Mucosa of stomach (tissue), 1 donor: ENCODE measurements around the gene IGSF8.
A peak's percentile ranks its signal among the peaks of the same experiment; 100 is the strongest.

ENCODE experiments used
- H3K27me3 ChIP-seq: one replicate; pipeline ENCODE4 v1.7.0; 2013; ENCODE audit warnings: mild to moderate bottlenecking, low read length; ENCODE audit not compliant: control insufficient read depth, insufficient read depth
- H3K36me3 ChIP-seq: one replicate; pipeline ENCODE4 v1.7.0; 2013; ENCODE audit warnings: low read length; ENCODE audit not compliant: control insufficient read depth, insufficient read depth
- H3K4me1 ChIP-seq: one replicate; pipeline ENCODE4 v1.7.0; 2013; ENCODE audit warnings: mild to moderate bottlenecking, low read length; ENCODE audit not compliant: control insufficient read depth, insufficient read depth
- H3K4me3 ChIP-seq: one replicate; pipeline ENCODE4 v1.7.0; 2013; ENCODE audit warnings: low read length
- H3K9ac ChIP-seq: one replicate; pipeline ENCODE4 v1.7.0; 2013; ENCODE audit warnings: mild to moderate bottlenecking, low read length, moderate library complexity
- H3K9me3 ChIP-seq: one replicate; pipeline ENCODE4 v1.7.0; 2013; ENCODE audit warnings: mild to moderate bottlenecking, low read length, moderate library complexity; ENCODE audit not compliant: control insufficient read depth
- donor health status: Pancreatic carcinoma.

IGSF8 gene

GRCh38 chr1:160080381-160081100 lies 17.9 kb downstream of the IGSF8 start:
- peaks cover 11% of the 10 kb centered on the region for H3K4me1 ChIP-seq
- H3K4me3 ChIP-seq: no peak overlapping the region
- peaks cover 64% of the 10 kb centered on the region for H3K27me3 ChIP-seq
- H3K36me3 ChIP-seq: no peaks in the 10 kb centered on the region
- no peak overlapping the region for H3K9ac ChIP-seq
- H3K9me3 ChIP-seq: no peaks in the 10 kb centered on the region

GRCh38 chr1:160079448-160079847 lies 19.0 kb downstream of the IGSF8 start:
- H3K36me3 ChIP-seq: no peaks in the 10 kb centered on the region
- no peak overlapping the region for H3K4me3 ChIP-seq
- no peaks in the 10 kb centered on the region for H3K9me3 ChIP-seq
- H3K27me3 ChIP-seq: peaks cover 65% of the 10 kb centered on the region
- no peak overlapping the region for H3K9ac ChIP-seq
- peaks cover 10% of the 10 kb centered on the region for H3K4me1 ChIP-seq

DNA sequence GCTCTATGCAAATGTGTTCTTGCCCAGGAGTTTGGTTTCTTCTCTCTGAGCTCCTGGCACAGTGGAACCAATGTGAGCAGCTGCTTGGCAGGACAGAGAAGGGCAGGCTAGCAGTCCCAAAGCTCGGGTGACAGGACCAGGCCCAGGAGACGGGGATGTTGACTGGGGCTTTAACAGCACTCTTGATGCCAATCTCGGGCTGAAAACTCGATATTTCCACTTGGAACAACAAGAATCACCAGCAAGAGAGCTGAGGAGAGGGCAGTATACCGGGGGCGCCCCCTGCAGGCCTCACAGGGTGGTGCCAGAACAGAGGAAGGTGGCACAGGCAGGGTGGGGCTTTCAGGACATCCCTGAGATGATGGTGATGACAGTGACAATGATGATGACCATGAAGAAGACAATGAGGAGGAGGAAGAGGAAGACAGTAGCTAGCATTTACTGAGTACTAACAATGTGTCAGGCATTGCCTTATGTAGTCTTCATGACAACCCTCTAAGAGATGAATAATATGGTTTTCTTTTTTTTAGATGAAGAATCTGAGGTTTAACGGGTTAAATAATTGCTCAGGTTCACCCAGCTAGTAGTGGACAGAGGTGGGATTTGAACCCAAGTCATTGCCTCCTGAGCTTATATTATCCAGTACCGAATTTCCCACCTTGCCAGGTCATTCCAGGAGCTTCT lies 19.8 kb downstream of the IGSF8 start:
- peaks cover 2% of the 10 kb centered on the region for H3K4me1 ChIP-seq
- no peak overlapping the region for H3K9ac ChIP-seq
- peaks cover 61% of the 10 kb centered on the region for H3K27me3 ChIP-seq

DNA sequence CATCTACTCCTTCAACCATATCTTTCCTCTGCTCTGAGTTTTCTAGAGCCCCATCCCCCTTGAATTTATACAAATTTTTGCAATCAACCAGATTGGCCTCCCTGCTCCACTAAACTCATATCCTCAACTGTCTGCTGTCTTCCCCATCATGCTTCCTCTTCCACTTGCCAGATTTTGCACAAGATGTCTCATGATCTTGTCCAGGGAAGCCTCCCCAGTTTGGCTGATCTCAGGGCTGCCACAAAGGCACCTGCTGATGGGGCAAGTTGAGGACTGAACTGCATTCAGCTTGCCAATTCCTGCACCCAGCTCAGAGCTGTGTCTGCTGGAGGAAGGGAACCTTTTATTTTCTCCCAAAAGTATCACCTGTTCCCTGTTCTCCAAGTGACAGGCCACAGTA lies 20.9 kb downstream of the IGSF8 start:
- Histone ChIP-seq H3K4me1 (no peaks in the 10 kb centered on the region), H3K4me3 (no peak overlapping the region), H3K9me3 (no peaks in the 10 kb centered on the region), H3K36me3 (no peaks in the 10 kb centered on the region), H3K9ac (no peak overlapping the region), H3K27me3 (peaks cover 49% of the 10 kb centered on the region)

More for the DNA sequence above, 19.8 kb downstream of the IGSF8 start:
- Histone ChIP-seq H3K9me3 (no peaks in the 10 kb centered on the region), H3K36me3 (no peaks in the 10 kb centered on the region), H3K4me3 (no peak overlapping the region)

- H3K9ac ChIP-seq: no peak overlapping the region
- H3K4me1 ChIP-seq: no peaks in the 10 kb centered on the region
- H3K27me3 ChIP-seq: peaks cover 43% of the 10 kb centered on the region
- no peaks in the 10 kb centered on the region for H3K36me3 ChIP-seq
- no peaks in the 10 kb centered on the region for H3K9me3 ChIP-seq
- no peak overlapping the region for H3K4me3 ChIP-seq
These were observed 22.1 kb downstream of the IGSF8 start for GRCh38 chr1:160076295-160076694.

DNA sequence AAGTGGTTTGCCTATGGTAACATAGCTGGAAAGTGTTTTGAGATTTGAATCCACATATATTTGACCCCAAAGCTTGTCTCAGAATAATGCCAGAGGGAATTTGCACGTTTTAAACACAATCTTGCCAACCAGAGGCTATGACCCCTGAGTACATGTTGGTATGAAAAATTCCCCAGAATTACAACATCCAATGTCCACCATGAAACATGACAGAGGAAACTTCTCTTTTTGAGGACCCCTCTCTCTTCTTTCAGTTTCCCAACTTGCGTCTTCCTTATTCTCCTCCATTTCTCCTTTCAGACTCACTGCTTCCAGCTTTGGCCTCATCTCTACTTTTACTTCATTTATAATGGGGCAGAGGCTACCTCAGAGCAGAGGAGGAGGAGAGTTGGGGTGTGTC lies 22.6 kb downstream of the IGSF8 start:
- Histone ChIP-seq H3K4me1 (peaks cover 2% of the 10 kb centered on the region), H3K36me3 (no peaks in the 10 kb centered on the region), H3K27me3 (peaks cover 43% of the 10 kb centered on the region)

DNA sequence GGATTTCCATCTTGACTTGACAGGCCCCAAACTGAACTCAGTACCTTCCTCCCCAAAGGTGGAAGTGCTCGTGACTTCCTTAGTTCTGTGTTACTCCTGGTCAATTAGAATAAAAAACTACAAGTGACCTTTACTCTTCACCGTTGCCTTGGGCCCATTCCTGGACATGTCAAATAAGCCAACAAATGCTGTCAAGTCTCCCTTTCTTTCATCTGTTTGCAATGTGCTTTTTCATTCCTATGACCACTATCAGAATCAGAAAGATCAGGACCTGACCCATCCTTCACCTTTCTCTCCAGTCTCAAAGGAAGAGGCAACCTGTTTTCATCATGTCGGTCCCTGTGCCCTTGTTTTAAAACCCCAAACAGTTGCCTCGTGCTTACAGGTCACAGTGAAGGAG lies 23.6 kb downstream of the IGSF8 start:
- H3K9me3 ChIP-seq: no peaks in the 10 kb centered on the region
- H3K4me1 ChIP-seq: peaks cover 6% of the 10 kb centered on the region
- no peak overlapping the region for H3K9ac ChIP-seq
- H3K36me3 ChIP-seq: no peaks in the 10 kb centered on the region
- H3K4me3 ChIP-seq: no peak overlapping the region
- H3K27me3 ChIP-seq: peaks cover 42% of the 10 kb centered on the region

More for the DNA sequence above, 22.6 kb downstream of the IGSF8 start:
- Histone ChIP-seq H3K9me3 (no peaks in the 10 kb centered on the region), H3K9ac (no peak overlapping the region), H3K4me3 (no peak overlapping the region)

- Histone ChIP-seq H3K27me3 (peaks cover 41% of the 10 kb centered on the region), H3K4me3 (no peak overlapping the region), H3K4me1 (peaks cover 6% of the 10 kb centered on the region), H3K9me3 (no peaks in the 10 kb centered on the region), H3K9ac (no peak overlapping the region), H3K36me3 (no peaks in the 10 kb centered on the region)
These were observed 27.1 kb downstream of the IGSF8 start for GRCh38 chr1:160071289-160071688.

GRCh38 chr1:160070243-160071163 lies 27.9 kb downstream of the IGSF8 start:
- Histone ChIP-seq H3K4me1 (peaks cover 6% of the 10 kb centered on the region), H3K4me3 (peak overlapping the region; percentile 19), H3K9ac (peak overlapping the region; percentile 34), H3K9me3 (no peaks in the 10 kb centered on the region), H3K36me3 (no peaks in the 10 kb centered on the region), H3K27me3 (peaks cover 38% of the 10 kb centered on the region)

DNA sequence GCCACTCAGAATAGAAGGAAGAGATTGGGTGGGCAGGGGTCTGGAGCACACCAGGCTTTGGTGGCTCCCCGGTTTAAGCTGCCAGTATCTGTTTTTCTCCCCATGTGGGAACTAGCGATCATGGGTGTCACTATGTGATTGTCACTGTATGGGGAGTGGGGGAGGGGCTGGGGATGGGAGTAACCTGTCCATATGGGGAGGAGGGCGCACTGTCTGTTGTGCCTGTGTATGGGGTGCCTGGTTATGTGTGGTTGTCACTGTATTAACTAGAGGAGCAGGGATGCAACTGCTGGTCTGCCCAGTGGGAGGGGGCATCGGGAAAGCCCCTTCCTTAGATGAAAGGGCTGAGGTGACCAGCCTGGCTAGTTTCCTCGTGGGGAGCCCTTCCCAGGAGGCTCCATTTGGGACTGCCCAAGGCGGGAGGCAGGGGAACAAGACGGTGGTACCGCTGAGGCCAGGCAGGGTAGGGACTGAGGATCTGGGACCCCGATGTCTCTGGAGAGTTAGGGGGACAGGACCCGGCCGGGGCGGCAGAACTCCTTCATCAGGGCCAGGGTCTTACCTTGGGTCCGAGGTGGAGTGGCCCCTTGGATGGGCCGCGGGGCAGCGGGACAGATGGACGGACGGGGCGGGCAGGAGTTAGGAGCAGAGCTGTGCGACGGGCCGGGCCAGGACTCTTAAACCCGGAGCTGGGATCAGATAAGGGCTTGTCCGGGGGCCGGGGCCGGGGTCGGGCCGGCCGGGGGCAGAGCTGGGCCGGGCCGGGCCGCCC lies 28.8 kb downstream of the IGSF8 start, which contains the start of gene KCNJ10:
TSS of gene KCNJ10 (minus strand) at position 701 of the 772 bp plus-strand sequence. CDS start 27,628 bp downstream, outside the sequence.
- Histone ChIP-seq H3K9ac (peak within 1 kb of the TSS; percentile 34), H3K4me1 (peaks cover 6% of the 10 kb centered on the region), H3K4me3 (peak within 1 kb of the TSS; percentile 19), H3K9me3 (no peaks in the 10 kb centered on the region), H3K27me3 (peaks cover 38% of the 10 kb centered on the region), H3K36me3 (no peaks in the 10 kb centered on the region)

- Histone ChIP-seq H3K4me3 (no peak overlapping the region), H3K9me3 (no peaks in the 10 kb centered on the region), H3K4me1 (peaks cover 6% of the 10 kb centered on the region), H3K9ac (no peak overlapping the region), H3K27me3 (peaks cover 38% of the 10 kb centered on the region), H3K36me3 (no peaks in the 10 kb centered on the region)
These were observed 30.2 kb downstream of the IGSF8 start for GRCh38 chr1:160068225-160068624.
